GM12864 (cell line): Measurements from ENCODE around the gene MTCH1.

ENCODE experiments used
- DNase-seq: peaks from one replicate; pipeline ENCODE4 v3.0.0-alpha.2; 2011; ENCODE audit warnings: low read depth
- H3K4me3 ChIP-seq: 2 replicates; pipeline ENCODE4 v1.5.1; 2011; ENCODE audit warnings: mild to moderate bottlenecking, low read depth, low read length, control low read depth
- CTCF ChIP-seq: IDR thresholded peaks from 2 replicates; pipeline ENCODE4 v1.5.1; 2011; ENCODE audit warnings: low read depth, mild to moderate bottlenecking, moderate library complexity, low read length, control low read depth, inconsistent platforms; ENCODE audit errors: missing control alignments

Gene MTCH1

GRCh38 chr6:36934901-36935300 is 51.1 kb downstream of the MTCH1 start:
- H3K4me3 ChIP-seq: no peak overlapping the region
- TF ChIP-seq CTCF: no peak
- DNase-seq: no peak

GRCh38 chr6:36933519-36933918 is 52.5 kb downstream of the MTCH1 start:
- TF ChIP-seq CTCF: no peak
- DNase-seq: no peak
- no peak overlapping the region for H3K4me3 ChIP-seq

GRCh38 chr6:36933102-36933501 is 52.9 kb downstream of the MTCH1 start:
- H3K4me3 ChIP-seq: no peak overlapping the region
- no peak for TF ChIP-seq CTCF
- no peak for DNase-seq

- TF ChIP-seq CTCF: no peak
- no peak for DNase-seq
- H3K4me3 ChIP-seq: no peak overlapping the region
Measured at GRCh38 chr6:36930483-36930882, 55.5 kb downstream of the MTCH1 start.

- H3K4me3 ChIP-seq: no peak overlapping the region
Measured at GRCh38 chr6:36929607-36930006, 56.4 kb downstream of the MTCH1 start.

GRCh38 chr6:36929152-36929551 is 56.8 kb downstream of the MTCH1 start:
- DNase-seq: no peak
- H3K4me3 ChIP-seq: no peak overlapping the region
- no peak for TF ChIP-seq CTCF

More at GRCh38 chr6:36929607-36930006, 56.4 kb downstream of the MTCH1 start:
- TF ChIP-seq CTCF: no peak
- DNase-seq: no peak

- H3K4me3 ChIP-seq: no peak overlapping the region
- DNase-seq: no peak
- no peak for TF ChIP-seq CTCF
Measured at GRCh38 chr6:36928547-36928918, 57.5 kb downstream of the MTCH1 start.
